ENCODE measurements around the gene TMEM185B. TPM values are rescaled to one million over a fixed set of nuclear protein-coding genes. Genes with fewer than 3 reads are reported as not detected.
A peak's percentile ranks its signal among the peaks of the same experiment; 100 is the strongest.

Gene TMEM185B
- total RNA-seq, 6 donors from 2014 or later: 15.3 to 29.3 (median 25.5) TPM

DNA sequence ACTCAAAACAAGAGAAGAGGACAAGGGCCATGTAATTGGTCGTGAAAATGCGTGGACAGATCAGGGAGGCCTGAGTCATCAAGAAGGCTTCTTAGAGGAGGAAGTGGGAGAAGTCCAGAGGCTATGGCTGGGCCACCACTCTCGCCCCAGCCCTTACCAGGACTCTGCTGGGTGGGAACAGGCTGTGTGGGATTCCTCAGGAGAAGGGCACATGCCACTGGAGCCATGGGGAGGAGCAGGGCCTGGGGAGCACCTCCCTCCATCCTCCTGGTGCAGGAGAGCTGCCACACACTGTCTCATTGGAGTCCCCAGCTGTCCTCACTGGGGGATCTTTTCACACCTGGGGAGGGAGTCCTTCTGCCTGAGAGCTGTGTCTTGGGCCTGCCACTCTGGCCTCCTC, 20.0 kb upstream of the TMEM185B start:
- DNase-seq: no peak
- Histone ChIP-seq H3K4me1 (peaks cover 24 to 35% (median 32%) of the 10 kb centered on the region in 4 donors), H3K27me3 (no peaks in the 10 kb centered on the region), H3K27ac (no peak overlapping the region), H3K4me3 (no peak overlapping the region), H3K9me3 (no peaks in the 10 kb centered on the region), H3K36me3 (no peaks in the 10 kb centered on the region)
- ATAC-seq (ENCODE audit: low FRiP score in 2 of 2): peak in 1 of 2 donors; percentile 41
- WGBS, 2 donors: 52 to 84% methylated on average over 3 of the region's 3 CpGs
- no peak for TF ChIP-seq EP300 (IDR thresholded peaks at IDR 0.05)
- no peak for TF ChIP-seq POLR2AphosphoS5 (IDR thresholded peaks at IDR 0.05)
- no peak for TF ChIP-seq POLR2A (IDR thresholded peaks at IDR 0.05)
- TF ChIP-seq, protein P1, sequence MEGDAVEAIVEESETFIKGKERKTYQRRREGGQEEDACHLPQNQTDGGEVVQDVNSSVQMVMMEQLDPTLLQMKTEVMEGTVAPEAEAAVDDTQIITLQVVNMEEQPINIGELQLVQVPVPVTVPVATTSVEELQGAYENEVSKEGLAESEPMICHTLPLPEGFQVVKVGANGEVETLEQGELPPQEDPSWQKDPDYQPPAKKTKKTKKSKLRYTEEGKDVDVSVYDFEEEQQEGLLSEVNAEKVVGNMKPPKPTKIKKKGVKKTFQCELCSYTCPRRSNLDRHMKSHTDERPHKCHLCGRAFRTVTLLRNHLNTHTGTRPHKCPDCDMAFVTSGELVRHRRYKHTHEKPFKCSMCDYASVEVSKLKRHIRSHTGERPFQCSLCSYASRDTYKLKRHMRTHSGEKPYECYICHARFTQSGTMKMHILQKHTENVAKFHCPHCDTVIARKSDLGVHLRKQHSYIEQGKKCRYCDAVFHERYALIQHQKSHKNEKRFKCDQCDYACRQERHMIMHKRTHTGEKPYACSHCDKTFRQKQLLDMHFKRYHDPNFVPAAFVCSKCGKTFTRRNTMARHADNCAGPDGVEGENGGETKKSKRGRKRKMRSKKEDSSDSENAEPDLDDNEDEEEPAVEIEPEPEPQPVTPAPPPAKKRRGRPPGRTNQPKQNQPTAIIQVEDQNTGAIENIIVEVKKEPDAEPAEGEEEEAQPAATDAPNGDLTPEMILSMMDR (IDR thresholded peaks at IDR 0.05): no peak

DNA sequence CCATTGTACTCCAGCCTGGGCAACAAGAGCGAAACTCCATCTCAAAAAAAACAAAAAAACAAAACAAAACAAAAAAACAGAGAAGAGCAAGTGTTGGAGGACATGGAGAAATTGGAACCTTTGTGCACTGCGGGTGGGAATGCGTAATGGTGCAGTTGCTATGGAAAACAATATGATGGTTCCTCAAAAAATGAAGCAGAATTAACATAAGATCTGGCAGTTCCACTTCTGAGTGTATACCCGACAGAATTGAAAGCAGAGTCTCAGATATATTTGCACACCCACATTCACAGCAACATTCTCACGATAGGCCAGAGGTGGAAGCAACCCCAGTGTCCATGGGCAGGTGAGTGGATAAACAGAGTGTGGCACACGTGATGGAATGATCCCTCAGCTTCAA, 18.5 kb upstream of the TMEM185B start:
- WGBS, 2 donors: 75 to 84% methylated on average over 6 of the region's 6 CpGs
- no peak overlapping the region for H3K27ac ChIP-seq
- ATAC-seq (ENCODE audit: low FRiP score in 2 of 2) (no peak), DNase-seq (no peak)
- H3K4me1 ChIP-seq: peaks cover 24 to 33% (median 29%) of the 10 kb centered on the region in 4 donors
- no peak overlapping the region for H3K4me3 ChIP-seq
- TF ChIP-seq, protein P1 (IDR thresholded peaks at IDR 0.05): no peak
- no peak for TF ChIP-seq POLR2A (IDR thresholded peaks at IDR 0.05)
- TF ChIP-seq EP300 (IDR thresholded peaks at IDR 0.05): no peak
- TF ChIP-seq POLR2AphosphoS5 (IDR thresholded peaks at IDR 0.05): no peak
- H3K9me3 ChIP-seq: no peaks in the 10 kb centered on the region
- H3K27me3 ChIP-seq: no peaks in the 10 kb centered on the region
- no peaks in the 10 kb centered on the region for H3K36me3 ChIP-seq

DNA sequence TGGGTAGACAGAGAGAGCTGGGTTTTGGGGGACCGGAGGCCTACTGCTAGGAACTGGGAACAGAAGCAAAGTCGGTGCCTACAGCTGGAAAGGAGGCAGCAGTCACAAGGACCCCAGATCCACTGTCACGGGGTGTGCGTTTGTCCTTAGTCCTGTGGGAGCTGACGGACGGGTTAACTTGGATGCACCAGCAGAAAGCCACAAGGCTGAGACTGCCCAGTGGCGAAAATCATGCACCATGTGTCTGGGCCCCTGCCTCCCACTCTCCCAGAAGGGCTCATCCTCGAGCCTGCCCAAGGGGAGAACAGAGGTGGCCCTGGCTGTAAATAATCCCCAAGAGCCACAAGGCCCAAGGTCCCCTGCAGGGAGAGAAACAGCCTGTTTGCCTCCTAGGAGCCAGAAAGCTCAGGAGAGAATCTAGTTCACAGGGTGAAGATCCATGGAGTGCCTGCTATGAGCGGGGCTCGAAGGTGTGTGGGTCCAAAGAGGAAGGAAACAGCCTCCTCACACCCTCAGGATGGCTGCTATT, 17.8 kb upstream of the TMEM185B start:
- no peaks in the 10 kb centered on the region for H3K9me3 ChIP-seq
- 87 to 91% methylated on average over 10 of the region's 10 CpGs for WGBS, 2 donors
- DNase-seq: no peak
- no peak overlapping the region for H3K27ac ChIP-seq
- H3K36me3 ChIP-seq: no peaks in the 10 kb centered on the region
- no peak for ATAC-seq (ENCODE audit: low FRiP score in 2 of 2)
- TF ChIP-seq, protein P1 (IDR thresholded peaks at IDR 0.05): no peak
- TF ChIP-seq POLR2AphosphoS5 (IDR thresholded peaks at IDR 0.05): no peak
- no peak for TF ChIP-seq EP300 (IDR thresholded peaks at IDR 0.05)
- no peak for TF ChIP-seq POLR2A (IDR thresholded peaks at IDR 0.05)
- no peaks in the 10 kb centered on the region for H3K27me3 ChIP-seq
- no peak overlapping the region for H3K4me3 ChIP-seq
- peaks cover 24 to 29% (median 27%) of the 10 kb centered on the region in 4 donors for H3K4me1 ChIP-seq

DNA sequence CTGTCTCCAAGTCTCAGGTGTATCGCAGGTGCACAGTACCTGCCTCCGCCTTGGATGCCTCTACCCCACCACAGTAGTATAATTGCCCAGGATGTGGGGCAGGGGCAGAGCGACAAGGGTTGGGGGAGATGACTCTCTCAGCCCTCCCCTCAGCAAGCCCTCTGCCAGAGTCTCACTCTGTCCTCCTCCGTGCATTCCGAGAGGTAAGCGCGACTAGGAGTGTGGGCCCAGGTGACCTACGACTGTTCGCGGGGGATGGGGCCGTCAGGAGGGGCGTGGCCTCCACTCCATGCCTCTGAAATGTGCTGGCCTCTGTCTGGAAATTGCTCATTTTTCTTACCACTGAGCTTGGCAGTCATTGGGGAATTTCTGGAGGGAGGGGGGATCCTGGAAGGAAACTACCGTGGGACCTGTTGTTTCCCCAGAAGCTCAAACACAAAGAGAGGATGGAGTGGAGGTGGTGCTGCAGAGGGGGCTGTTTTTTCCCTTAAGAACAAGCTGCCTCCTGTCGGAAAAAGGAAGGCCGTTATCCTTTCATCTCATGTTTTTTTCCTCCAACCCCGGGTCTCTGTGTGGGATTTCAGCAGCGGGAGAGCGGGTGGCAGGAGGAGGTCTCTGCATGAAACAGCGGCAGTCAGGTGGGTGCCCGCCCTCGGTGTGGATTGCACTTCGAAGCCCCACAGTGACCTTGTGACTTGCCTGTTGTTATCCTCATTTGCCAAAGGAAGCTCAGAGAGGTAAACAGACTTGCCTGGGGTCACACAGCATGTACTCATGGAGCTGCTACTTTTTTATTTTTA, 16.5 kb upstream of the TMEM185B start:
- ATAC-seq (ENCODE audit: low FRiP score in 2 of 2) (peak; percentile 23 to 50), DNase-seq (no peak)
- peak overlapping the region in 3 of 4 donors; percentile 14 to 54 (median 32) for H3K27ac ChIP-seq
- peaks cover 14 to 17% (median 16%) of the 10 kb centered on the region in 4 donors for H3K4me1 ChIP-seq
- TF ChIP-seq POLR2AphosphoS5 (IDR thresholded peaks at IDR 0.05) (peak in 1 of 2 donors; percentile 39), EP300 (IDR thresholded peaks at IDR 0.05) (no peak), POLR2A (IDR thresholded peaks at IDR 0.05) (no peak)
- no peaks in the 10 kb centered on the region for H3K36me3 ChIP-seq
- H3K27me3 ChIP-seq: no peaks in the 10 kb centered on the region
- WGBS, 2 donors: 45 to 53% methylated on average over 19 to 22 of the region's 22 CpGs
- H3K9me3 ChIP-seq: no peaks in the 10 kb centered on the region
- no peak overlapping the region for H3K4me3 ChIP-seq

DNA sequence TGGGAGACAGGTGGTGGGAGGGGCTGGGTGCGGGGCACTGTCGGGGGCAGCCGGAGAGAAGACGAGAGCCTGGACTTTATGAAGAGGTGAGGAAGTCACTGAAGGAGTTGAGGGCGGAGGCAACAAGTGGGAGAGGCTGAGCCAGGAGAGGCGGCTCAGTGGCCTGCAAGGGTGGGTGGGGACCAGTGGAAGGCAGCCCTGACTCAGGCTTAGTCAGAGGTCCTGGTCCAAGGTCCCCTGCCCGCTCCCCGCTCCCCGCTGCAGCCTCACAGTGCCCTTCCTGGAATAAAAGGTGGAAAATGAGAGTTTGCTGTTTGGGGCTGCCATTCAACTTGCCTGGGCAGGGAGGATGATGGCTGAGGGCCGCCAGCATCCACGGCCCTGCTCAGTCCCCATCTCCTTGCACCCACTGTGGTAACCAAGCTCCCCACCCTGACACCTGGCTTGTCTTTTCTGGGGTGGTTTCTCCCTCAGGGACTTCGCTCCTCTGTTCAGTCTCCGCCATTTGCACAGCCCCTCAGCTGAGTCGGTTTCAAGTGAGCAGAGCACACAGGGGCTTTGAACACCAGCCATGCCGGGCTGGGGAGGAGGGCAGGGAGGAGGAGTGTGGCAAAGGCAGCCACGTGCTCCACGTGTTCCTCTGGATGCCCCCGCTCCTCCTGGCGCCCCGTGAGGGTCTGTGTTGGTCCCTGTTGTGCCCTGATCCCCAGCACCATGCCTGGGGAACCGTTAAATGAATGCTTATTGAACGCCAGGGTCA, 15.7 kb upstream of the TMEM185B start:
- DNase-seq: peak in 1 of 2 donors; percentile 73
- peak overlapping the region in 3 of 4 donors; percentile 14 to 54 (median 32) for H3K27ac ChIP-seq
- no peak overlapping the region for H3K4me3 ChIP-seq
- no peaks in the 10 kb centered on the region for H3K27me3 ChIP-seq
- peaks cover 14 to 17% (median 16%) of the 10 kb centered on the region in 4 donors for H3K4me1 ChIP-seq
- no peaks in the 10 kb centered on the region for H3K9me3 ChIP-seq
- H3K36me3 ChIP-seq: no peaks in the 10 kb centered on the region
- WGBS, 2 donors: 73 to 76% methylated on average over 16 to 22 of the region's 22 CpGs
- ATAC-seq (ENCODE audit: low FRiP score in 2 of 2): peak; percentile 42 to 88
- TF ChIP-seq, protein P1 (IDR thresholded peaks at IDR 0.05): no peak
- TF ChIP-seq POLR2AphosphoS5 (IDR thresholded peaks at IDR 0.05) (no peak), EP300 (IDR thresholded peaks at IDR 0.05) (no peak), POLR2A (IDR thresholded peaks at IDR 0.05) (no peak)

Data from upper lobe of left lung (tissue), 6 donors.